ENCODE results near the gene CD44. TPM values are rescaled to one million over a fixed set of nuclear protein-coding genes. Genes with fewer than 3 reads are reported as not detected.

The CD44 gene
- total RNA-seq, 1 donor from 2014 or later = 548 TPM

DNA sequence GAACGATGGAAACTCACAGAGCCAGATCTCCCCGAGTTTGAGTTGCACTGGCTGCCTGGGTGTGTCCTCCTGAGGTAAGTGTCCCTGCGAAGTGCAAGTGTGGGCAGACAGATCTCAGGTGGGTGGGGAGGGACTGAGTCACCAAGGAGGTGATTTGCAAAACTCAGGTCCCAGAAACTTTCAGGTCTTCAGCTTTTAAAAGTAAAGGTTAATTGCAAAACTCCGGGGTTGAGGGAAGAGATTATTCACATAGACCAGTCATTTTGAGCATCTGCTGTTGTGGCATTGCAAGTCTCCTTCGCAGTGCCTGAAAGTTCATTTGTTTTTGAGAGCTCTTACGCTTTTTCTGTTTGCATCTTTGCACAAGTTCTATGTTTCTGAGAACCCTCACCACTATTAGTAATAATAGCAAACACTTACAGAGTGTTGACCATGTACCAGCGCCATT lies 7.1 kb downstream of the CD44 start:
- Histone ChIP-seq H3K27ac (peak overlapping the region; percentile 49), H3K4me1 (peaks cover 52% of the 10 kb centered on the region), H3K27me3 (no peaks in the 10 kb centered on the region), H3K4me3 (no peak overlapping the region), H3K36me3 (peaks cover 6% of the 10 kb centered on the region), H3K9me3 (no peaks in the 10 kb centered on the region)
- intact Hi-C loops (cut with DNase I) = no loop called here
- DNase-seq (no peak), ATAC-seq (peak; percentile 46)
- TF ChIP-seq, protein P1, sequence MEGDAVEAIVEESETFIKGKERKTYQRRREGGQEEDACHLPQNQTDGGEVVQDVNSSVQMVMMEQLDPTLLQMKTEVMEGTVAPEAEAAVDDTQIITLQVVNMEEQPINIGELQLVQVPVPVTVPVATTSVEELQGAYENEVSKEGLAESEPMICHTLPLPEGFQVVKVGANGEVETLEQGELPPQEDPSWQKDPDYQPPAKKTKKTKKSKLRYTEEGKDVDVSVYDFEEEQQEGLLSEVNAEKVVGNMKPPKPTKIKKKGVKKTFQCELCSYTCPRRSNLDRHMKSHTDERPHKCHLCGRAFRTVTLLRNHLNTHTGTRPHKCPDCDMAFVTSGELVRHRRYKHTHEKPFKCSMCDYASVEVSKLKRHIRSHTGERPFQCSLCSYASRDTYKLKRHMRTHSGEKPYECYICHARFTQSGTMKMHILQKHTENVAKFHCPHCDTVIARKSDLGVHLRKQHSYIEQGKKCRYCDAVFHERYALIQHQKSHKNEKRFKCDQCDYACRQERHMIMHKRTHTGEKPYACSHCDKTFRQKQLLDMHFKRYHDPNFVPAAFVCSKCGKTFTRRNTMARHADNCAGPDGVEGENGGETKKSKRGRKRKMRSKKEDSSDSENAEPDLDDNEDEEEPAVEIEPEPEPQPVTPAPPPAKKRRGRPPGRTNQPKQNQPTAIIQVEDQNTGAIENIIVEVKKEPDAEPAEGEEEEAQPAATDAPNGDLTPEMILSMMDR (IDR thresholded peaks at IDR 0.05) = no peak

DNA sequence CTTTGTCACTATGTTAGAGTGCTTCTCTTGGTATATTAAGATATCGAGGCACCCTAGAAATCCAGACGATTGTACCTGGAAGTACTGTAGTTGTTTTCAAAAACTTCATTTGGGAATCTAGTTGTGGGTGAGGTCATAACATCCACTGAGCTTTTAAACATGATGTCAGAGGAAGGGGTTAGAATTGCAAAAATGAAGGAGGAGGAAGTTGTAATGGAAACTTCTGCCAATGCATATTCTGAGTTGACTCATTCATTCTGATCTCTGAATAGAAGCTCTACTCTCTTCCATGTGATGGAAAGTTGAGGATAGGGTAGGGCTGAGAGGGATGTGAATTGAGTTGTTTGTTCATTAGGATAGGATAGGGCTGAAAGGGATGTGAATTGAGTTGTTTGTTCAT lies 7.7 kb downstream of the CD44 start:
- TF ChIP-seq, protein P1 (IDR thresholded peaks at IDR 0.05) = no peak
- H3K27me3 ChIP-seq = no peaks in the 10 kb centered on the region
- no peak for ATAC-seq

DNA sequence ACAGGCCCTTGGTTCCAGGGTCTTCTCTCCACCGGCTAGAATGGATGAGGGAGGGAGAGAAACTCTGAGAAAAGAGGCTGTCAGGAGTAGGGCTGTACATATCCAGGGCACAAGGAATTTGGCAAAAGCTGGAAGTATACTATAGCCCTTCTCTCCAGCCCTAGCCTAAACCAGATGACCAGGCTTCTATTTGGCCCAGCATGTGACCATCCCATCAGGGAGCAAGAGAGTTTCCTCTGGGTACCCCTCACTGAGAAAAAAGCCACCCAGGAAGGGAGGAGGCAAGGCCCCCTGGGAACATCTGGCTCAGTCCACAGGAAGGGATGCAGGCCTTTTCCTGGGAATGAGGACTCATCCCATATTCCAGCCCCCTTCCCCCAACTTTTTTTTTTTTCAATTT lies 8.3 kb downstream of the CD44 start:
- Histone ChIP-seq H3K4me3 (no peak overlapping the region), H3K4me1 (peaks cover 58% of the 10 kb centered on the region), H3K27ac (no peak overlapping the region), H3K36me3 (peaks cover 6% of the 10 kb centered on the region), H3K9me3 (no peaks in the 10 kb centered on the region), H3K27me3 (no peaks in the 10 kb centered on the region)
- TF ChIP-seq, protein P1 (IDR thresholded peaks at IDR 0.05) = no peak
- intact Hi-C loops (cut with DNase I) = no loop called here
- no peak for ATAC-seq
- no peak for DNase-seq

More for the DNA sequence above, 7.7 kb downstream of the CD44 start:
- Histone ChIP-seq H3K27ac (no peak overlapping the region), H3K36me3 (peaks cover 6% of the 10 kb centered on the region), H3K4me3 (no peak overlapping the region), H3K4me1 (peaks cover 56% of the 10 kb centered on the region), H3K9me3 (no peaks in the 10 kb centered on the region)
- intact Hi-C loops (cut with DNase I) = no loop called here
- DNase-seq = no peak

DNA sequence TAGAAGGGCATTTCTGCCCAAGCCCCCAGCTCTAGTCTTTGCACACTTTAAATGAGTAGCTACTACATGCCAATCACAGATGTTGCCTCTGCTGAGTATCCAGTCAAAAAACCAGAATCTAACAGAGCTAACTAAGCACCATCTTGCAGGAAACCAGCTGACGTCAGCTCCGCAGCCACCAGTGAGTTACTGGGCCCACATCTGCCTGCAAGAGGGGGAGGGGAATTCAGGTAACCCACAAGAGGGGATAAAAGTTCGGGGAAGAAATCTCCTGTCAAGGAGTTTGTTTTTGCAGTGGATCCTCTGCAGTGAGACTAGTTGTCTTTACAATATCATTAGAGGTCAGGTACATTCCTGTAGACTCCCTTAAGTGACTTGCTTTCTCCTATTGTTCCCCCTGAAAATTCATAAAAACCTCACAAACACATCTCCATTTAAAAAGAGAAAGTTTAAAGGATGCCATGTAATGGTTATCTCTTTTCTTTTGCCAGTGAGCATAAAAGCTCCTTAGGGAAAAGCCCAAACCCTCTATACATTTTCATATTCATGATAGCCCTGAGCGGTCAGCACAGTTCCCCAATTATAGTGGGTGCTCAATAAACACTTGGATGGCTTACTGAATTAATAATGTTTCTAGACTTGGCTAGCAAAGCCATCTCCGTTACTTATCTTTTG lies 9.3 kb downstream of the CD44 start:
- intact Hi-C loops (cut with DNase I) = no loop called here
- no peaks in the 10 kb centered on the region for H3K27me3 ChIP-seq
- no peak for DNase-seq
- H3K9me3 ChIP-seq = no peaks in the 10 kb centered on the region
- no peak overlapping the region for H3K4me3 ChIP-seq
- H3K36me3 ChIP-seq = peaks cover 11% of the 10 kb centered on the region
- no peak for ATAC-seq
- TF ChIP-seq, protein P1 (IDR thresholded peaks at IDR 0.05) = no peak
- H3K27ac ChIP-seq = no peak overlapping the region
- peaks cover 47% of the 10 kb centered on the region for H3K4me1 ChIP-seq

DNA sequence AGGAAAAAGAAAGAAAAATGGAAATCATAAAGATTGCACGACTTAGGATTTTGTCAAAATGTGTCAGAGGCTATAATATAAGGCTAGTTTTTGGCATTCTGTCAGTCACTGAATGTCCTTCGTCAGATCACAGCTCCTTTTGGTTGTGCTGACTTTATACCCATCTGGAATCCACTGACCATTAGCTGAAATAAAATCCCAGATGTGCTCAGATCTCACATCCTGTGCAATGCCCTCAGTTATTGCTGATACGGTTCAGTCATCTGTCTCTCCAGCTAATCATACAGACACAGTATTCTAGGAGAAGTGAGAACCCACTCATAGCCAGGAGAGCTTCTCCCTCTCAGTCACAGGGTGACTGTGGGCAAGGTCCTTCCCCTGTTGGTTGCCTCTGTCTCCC lies 11.5 kb downstream of the CD44 start:
- H3K27me3 ChIP-seq = no peaks in the 10 kb centered on the region
- TF ChIP-seq, protein P1 (IDR thresholded peaks at IDR 0.05) = no peak
- no peak for DNase-seq
- H3K4me1 ChIP-seq = peaks cover 26% of the 10 kb centered on the region
- H3K4me3 ChIP-seq = no peak overlapping the region
- H3K36me3 ChIP-seq = peaks cover 15% of the 10 kb centered on the region
- no peak for ATAC-seq
- intact Hi-C loops (cut with DNase I) = no loop called here
- H3K27ac ChIP-seq = peak overlapping the region; percentile 18
- H3K9me3 ChIP-seq = no peaks in the 10 kb centered on the region

All from upper lobe of right lung (tissue), 1 donor.